HEK293T (cell line): Measurements from ENCODE around the gene RETN.

Source experiments
- ARNT ChIP-seq: fragments of 450-650 bp; IDR thresholded peaks from 2 replicates; pipeline ENCODE4 v1.6.1; 2017; ENCODE audit warnings: mild to moderate bottlenecking
- BHLHE40 ChIP-seq: fragments of 450-650 bp; IDR thresholded peaks from 2 replicates; pipeline ENCODE4 v1.6.1; 2016; ENCODE audit warnings: mild to moderate bottlenecking, moderate library complexity, borderline replicate concordance
- FOXA1 ChIP-seq: fragments of 450-650 bp; IDR thresholded peaks from 2 replicates; pipeline ENCODE4 v1.6.1; 2016; ENCODE audit warnings: mild to moderate bottlenecking
- FOXK2 ChIP-seq: fragments of 450-650 bp; IDR thresholded peaks from 2 replicates; pipeline ENCODE4 v1.6.1; 2016; ENCODE audit warnings: mild to moderate bottlenecking
- NFRKB ChIP-seq: fragments of 450-650 bp; IDR thresholded peaks from 2 replicates; pipeline ENCODE4 v1.6.1; 2016; ENCODE audit warnings: mild to moderate bottlenecking, moderate library complexity
- SUZ12 ChIP-seq: fragments of 450-650 bp; IDR thresholded peaks from 2 replicates; pipeline ENCODE4 v1.6.1; 2016; ENCODE audit warnings: mild to moderate bottlenecking
- TARDBP ChIP-seq: fragments of 450-650 bp; IDR thresholded peaks from 2 replicates; pipeline ENCODE4 v1.6.1; 2016
- ZNF384 ChIP-seq: fragments of 450-650 bp; IDR thresholded peaks from 2 replicates; pipeline ENCODE4 v1.6.1; 2016
- TF ChIP-seq, protein P1 (sequence below): fragments of 450-650 bp; IDR thresholded peaks from 2 replicates; pipeline ENCODE4 v1.6.1; 2016

DNA sequence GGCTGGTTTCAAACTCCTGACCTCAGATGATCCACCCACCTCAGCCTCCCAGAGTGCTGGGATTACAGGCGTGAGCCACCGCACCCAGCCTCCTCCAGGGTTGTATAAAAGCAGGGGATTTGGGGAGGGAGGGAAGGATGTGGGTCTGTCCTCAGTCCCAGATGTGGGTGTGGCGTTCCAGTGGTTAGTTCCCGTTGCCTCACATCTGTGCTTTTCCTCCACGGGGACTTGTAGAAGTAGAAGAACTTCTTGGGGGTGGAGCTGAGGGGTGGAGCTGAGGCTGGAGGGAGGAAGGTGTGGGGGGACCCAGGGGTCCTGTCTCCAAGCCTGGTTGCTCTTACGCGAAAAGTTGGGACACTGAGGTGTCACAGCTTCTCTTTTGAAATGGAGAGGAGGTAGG, 7.5 kb downstream of the RETN start:
- TF ChIP-seq ZNF384 = no peak
- no peak for TF ChIP-seq SUZ12
- TF ChIP-seq, protein P1, sequence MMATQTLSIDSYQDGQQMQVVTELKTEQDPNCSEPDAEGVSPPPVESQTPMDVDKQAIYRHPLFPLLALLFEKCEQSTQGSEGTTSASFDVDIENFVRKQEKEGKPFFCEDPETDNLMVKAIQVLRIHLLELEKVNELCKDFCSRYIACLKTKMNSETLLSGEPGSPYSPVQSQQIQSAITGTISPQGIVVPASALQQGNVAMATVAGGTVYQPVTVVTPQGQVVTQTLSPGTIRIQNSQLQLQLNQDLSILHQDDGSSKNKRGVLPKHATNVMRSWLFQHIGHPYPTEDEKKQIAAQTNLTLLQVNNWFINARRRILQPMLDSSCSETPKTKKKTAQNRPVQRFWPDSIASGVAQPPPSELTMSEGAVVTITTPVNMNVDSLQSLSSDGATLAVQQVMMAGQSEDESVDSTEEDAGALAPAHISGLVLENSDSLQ = no peak
- TF ChIP-seq NFRKB = no peak
- no peak for TF ChIP-seq ARNT
- no peak for TF ChIP-seq FOXK2
- no peak for TF ChIP-seq BHLHE40
- TF ChIP-seq FOXA1 = no peak
- no peak for TF ChIP-seq TARDBP
